ENCODE results near the gene KLF7. TPM values are rescaled to one million over a fixed set of nuclear protein-coding genes. Genes with fewer than 3 reads are reported as not detected.

Gene KLF7
- total RNA-seq, 2 experiments from 2014 or later, result 90.1 to 96.9 TPM

GRCh38 chr2:207132019-207132418 is 33.7 kb downstream of the KLF7 start:
- H3K27ac Mint-ChIP-seq, result peak overlapping the region; percentile 57
- ChIA-PET CTCF (interaction anchor here (0.9 to 1.5 kb wide), 3 partner anchors 11 to 86 kb away, joined by 3 to 6 read pairs (median 3); no protein-coding TSS in a partner anchor), POLR2A (interaction anchor here (1.2 to 5.0 kb wide), 3 partner anchors 11 to 34 kb away, joined by 3 to 29 read pairs (median 14); partner anchors contain the start of gene KLF7)
- no peak for ATAC-seq (ENCODE audit: poor library complexity)
- no peaks in the 10 kb centered on the region for H3K27me3 ChIP-seq (ENCODE audit: control insufficient read depth in 1 of 2, insufficient read depth in 2 of 2, low read length in 2 of 2)
- peaks cover 30% of the 10 kb centered on the region for H3K36me3 Mint-ChIP-seq (ENCODE audit: low read depth)
- H3K27ac ChIP-seq (ENCODE audit: low read depth in 1 of 2, low read length in 2 of 2), result no peak overlapping the region
- intact Hi-C loops (cut with DNase I, micrococcal nuclease), result loop anchor here in 1 of 2 experiments (5.0 kb wide), 1 partner anchor 35 kb away; the partner anchor contains the start of gene KLF7
- H3K4me1 ChIP-seq (ENCODE audit: insufficient read depth, low read length), result peaks cover 37% of the 10 kb centered on the region
- no peak for TF ChIP-seq CTCF (IDR thresholded peaks at IDR 0.05)
- H3K4me3 Mint-ChIP-seq, result no peak overlapping the region
- H3K27me3 Mint-ChIP-seq, result no peaks in the 10 kb centered on the region
- H3K4me3 ChIP-seq (ENCODE audit: low read length), result no peak overlapping the region
- H3K9me3 ChIP-seq (ENCODE audit: control insufficient read depth in 1 of 2, insufficient read depth in 1 of 2, low read length in 2 of 2), result no peaks in the 10 kb centered on the region
- no peaks in the 10 kb centered on the region for H3K36me3 ChIP-seq (ENCODE audit: insufficient read depth, low read length)
- no peak for DNase-seq
- no peaks in the 10 kb centered on the region for H3K9me3 Mint-ChIP-seq
- peaks cover 80% of the 10 kb centered on the region for H3K4me1 Mint-ChIP-seq (ENCODE audit: low read depth)

DNA sequence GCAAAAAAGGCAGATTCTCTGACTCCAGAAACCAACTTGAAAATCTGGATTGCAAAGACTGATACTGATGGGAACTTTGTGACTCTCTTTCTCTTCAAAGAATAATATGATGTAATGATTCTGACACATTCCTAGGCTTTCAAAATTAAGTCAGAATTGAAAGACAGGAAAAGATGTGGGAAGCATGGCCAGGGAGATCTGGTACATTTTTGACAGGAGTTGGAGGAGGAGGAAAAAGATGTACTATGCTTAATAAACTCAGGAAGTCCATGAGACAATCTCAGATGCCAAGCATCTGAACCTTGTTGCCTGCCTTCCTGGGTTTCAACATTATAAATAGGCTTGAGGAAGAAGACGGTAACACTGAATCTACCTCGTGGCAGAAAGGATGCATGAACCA is 34.2 kb downstream of the KLF7 start:
- no peaks in the 10 kb centered on the region for H3K27me3 Mint-ChIP-seq
- H3K4me1 Mint-ChIP-seq (ENCODE audit: low read depth), result peaks cover 83% of the 10 kb centered on the region
- ChIA-PET POLR2A (interaction anchor here (1.2 to 5.0 kb wide), 3 partner anchors 11 to 34 kb away, joined by 3 to 29 read pairs (median 14); partner anchors contain the start of gene KLF7), CTCF (interaction anchor here (0.9 to 1.5 kb wide), 3 partner anchors 11 to 86 kb away, joined by 3 to 6 read pairs (median 3); no protein-coding TSS in a partner anchor)
- Histone ChIP-seq H3K4me3 (ENCODE audit: low read length) (no peak overlapping the region), H3K27me3 (ENCODE audit: control insufficient read depth in 1 of 2, insufficient read depth in 2 of 2, low read length in 2 of 2) (no peaks in the 10 kb centered on the region), H3K9me3 (ENCODE audit: control insufficient read depth in 1 of 2, insufficient read depth in 1 of 2, low read length in 2 of 2) (no peaks in the 10 kb centered on the region), H3K4me1 (ENCODE audit: insufficient read depth, low read length) (peaks cover 33% of the 10 kb centered on the region), H3K36me3 (ENCODE audit: insufficient read depth, low read length) (no peaks in the 10 kb centered on the region), H3K27ac (ENCODE audit: low read depth in 1 of 2, low read length in 2 of 2) (no peak overlapping the region)
- peaks cover 31% of the 10 kb centered on the region for H3K36me3 Mint-ChIP-seq (ENCODE audit: low read depth)
- H3K4me3 Mint-ChIP-seq, result no peak overlapping the region
- no peak for TF ChIP-seq CTCF (IDR thresholded peaks at IDR 0.05)
- ATAC-seq (ENCODE audit: poor library complexity) (no peak), DNase-seq (no peak)
- no peaks in the 10 kb centered on the region for H3K9me3 Mint-ChIP-seq
- intact Hi-C loops (cut with DNase I, micrococcal nuclease), result loop anchor here in 1 of 2 experiments (5.0 kb wide), 1 partner anchor 36 kb away; the partner anchor contains the start of gene KLF7
- H3K27ac Mint-ChIP-seq, result peak overlapping the region; percentile 57

- Histone ChIP-seq H3K27me3 (ENCODE audit: control insufficient read depth in 1 of 2, insufficient read depth in 2 of 2, low read length in 2 of 2) (no peaks in the 10 kb centered on the region), H3K4me3 (ENCODE audit: low read length) (no peak overlapping the region), H3K36me3 (ENCODE audit: insufficient read depth, low read length) (no peaks in the 10 kb centered on the region), H3K9me3 (ENCODE audit: control insufficient read depth in 1 of 2, insufficient read depth in 1 of 2, low read length in 2 of 2) (no peaks in the 10 kb centered on the region), H3K4me1 (ENCODE audit: insufficient read depth, low read length) (peaks cover 30% of the 10 kb centered on the region), H3K27ac (ENCODE audit: low read depth in 1 of 2, low read length in 2 of 2) (no peak overlapping the region)
- peaks cover 30% of the 10 kb centered on the region for H3K36me3 Mint-ChIP-seq (ENCODE audit: low read depth)
- peaks cover 82% of the 10 kb centered on the region for H3K4me1 Mint-ChIP-seq (ENCODE audit: low read depth)
- H3K27ac Mint-ChIP-seq, result no peak overlapping the region
- H3K4me3 Mint-ChIP-seq, result no peak overlapping the region
- no peaks in the 10 kb centered on the region for H3K9me3 Mint-ChIP-seq
- CTCF ChIA-PET, result interaction anchor here (1.3 to 1.5 kb wide), 2 partner anchors 12 to 85 kb away, joined by 3 to 6 read pairs; no protein-coding TSS in a partner anchor
- POLR2A ChIA-PET, result interaction anchor here (2.0 to 5.0 kb wide), 2 partner anchors 12 to 35 kb away, joined by 14 to 29 read pairs; partner anchors contain the start of gene KLF7
- ATAC-seq (ENCODE audit: poor library complexity), result no peak
- no peak for TF ChIP-seq CTCF (IDR thresholded peaks at IDR 0.05)
- intact Hi-C loops (cut with DNase I, micrococcal nuclease), result loop anchor here in 1 of 2 experiments (5.0 kb wide), 1 partner anchor 36 kb away; the partner anchor contains the start of gene KLF7
- H3K27me3 Mint-ChIP-seq, result no peaks in the 10 kb centered on the region
- DNase-seq, result no peak
Observed at GRCh38 chr2:207130958-207131521, 34.7 kb downstream of the KLF7 start.
